Esophagus squamous epithelium (tissue), 4 donors: ENCODE measurements around the gene ALDH1L2.

Source experiments
- POLR2A ChIP-seq, 4 donors: fragments of 450-650 bp; IDR thresholded peaks; one replicate each; pipeline ENCODE4 v1.6.1; 2017; ENCODE audit warnings: antibody characterized with exemption in 4 of 4, mild to moderate bottlenecking in 4 of 4, moderate library complexity in 3 of 4
- TF ChIP-seq, protein P1 (sequence below), 6 experiments: fragments of 450-650 bp in 4 of 6; fragments of 200-600 bp in 2 of 6; sonication (generic) in 2 of 6; IDR thresholded peaks; one replicate each; pipeline ENCODE4 v1.5.1; 2016 to 2019; ENCODE audit warnings: antibody characterized with exemption in 6 of 6, mild to moderate bottlenecking in 4 of 6, moderate library complexity in 4 of 6

- TF ChIP-seq, protein P1, sequence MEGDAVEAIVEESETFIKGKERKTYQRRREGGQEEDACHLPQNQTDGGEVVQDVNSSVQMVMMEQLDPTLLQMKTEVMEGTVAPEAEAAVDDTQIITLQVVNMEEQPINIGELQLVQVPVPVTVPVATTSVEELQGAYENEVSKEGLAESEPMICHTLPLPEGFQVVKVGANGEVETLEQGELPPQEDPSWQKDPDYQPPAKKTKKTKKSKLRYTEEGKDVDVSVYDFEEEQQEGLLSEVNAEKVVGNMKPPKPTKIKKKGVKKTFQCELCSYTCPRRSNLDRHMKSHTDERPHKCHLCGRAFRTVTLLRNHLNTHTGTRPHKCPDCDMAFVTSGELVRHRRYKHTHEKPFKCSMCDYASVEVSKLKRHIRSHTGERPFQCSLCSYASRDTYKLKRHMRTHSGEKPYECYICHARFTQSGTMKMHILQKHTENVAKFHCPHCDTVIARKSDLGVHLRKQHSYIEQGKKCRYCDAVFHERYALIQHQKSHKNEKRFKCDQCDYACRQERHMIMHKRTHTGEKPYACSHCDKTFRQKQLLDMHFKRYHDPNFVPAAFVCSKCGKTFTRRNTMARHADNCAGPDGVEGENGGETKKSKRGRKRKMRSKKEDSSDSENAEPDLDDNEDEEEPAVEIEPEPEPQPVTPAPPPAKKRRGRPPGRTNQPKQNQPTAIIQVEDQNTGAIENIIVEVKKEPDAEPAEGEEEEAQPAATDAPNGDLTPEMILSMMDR (IDR thresholded peaks at IDR 0.05) = no peak
- TF ChIP-seq POLR2A (IDR thresholded peaks at IDR 0.05) = no peak
Measured at GRCh38 chr12:105033851-105034250, 50.4 kb downstream of the ALDH1L2 start.
